Stimulated activated CD8-positive, alpha-beta memory T cell treated with anti-CD3 and anti-CD28 coated beads, Interleukin-12 subunit alpha, Interleukin-12 subunit beta, amount 100 ng/mL, for 4 hours (primary cell): ENCODE results near the gene MYRF.

ENCODE experiments used
- DNase-seq: peaks from one replicate; pipeline ENCODE4 v3.0.0-alpha.2; 2020; ENCODE audit warnings: low read depth

MYRF gene

DNA sequence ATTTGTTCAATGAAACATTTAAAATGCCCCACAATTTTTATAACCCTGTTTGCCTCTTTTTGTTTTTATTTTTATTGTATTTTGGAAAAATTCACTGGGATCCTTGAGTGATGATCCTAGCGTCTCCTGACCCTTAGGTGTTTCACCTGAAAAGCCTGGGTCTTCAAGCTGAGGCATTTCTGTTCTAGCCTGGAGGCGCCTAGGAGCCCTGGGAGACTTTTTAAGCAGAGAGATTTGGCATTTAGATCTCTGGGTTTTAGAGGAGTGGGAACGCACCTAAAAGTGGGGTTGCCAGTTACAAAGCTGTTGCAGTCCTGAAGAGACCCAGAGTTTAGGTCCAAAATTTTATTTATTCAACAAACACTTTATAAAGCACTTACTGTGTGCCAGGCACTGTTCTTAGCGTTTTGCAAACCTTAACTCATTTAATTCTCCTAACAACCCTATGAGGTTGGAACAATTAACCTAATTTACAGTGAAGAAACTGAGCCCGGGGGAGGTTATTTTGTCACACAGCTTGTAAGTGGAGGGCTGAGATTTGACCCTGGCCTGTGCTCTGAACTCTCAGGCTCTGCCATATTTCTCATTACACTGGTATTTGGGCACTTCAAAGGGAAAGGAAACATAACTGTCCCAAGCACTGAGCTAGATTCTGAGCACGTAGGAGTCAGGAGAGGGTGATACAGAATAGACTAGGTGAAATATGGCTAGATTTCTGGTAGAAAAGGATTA is 65.2 kb downstream of the MYRF start:
- no peak for DNase-seq

DNA sequence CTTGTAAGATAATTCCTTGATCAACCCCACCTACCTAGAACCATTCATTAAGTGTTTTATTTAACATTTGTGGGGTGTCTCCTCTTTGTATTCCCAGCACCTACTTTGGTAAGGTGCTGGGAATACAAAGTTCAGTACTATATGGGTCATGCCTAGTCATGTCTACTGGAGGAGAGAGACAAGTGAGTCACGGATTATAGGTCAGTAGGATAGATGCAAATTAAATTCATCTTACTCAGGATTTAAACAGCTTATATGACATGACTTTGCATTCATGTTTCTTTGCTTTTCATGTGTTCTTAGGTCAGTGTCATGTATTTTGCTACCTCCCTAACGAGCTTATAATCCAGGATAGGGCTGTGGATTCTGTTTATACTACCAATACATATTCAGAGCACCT is 67.7 kb downstream of the MYRF start:
- no peak for DNase-seq

DNA sequence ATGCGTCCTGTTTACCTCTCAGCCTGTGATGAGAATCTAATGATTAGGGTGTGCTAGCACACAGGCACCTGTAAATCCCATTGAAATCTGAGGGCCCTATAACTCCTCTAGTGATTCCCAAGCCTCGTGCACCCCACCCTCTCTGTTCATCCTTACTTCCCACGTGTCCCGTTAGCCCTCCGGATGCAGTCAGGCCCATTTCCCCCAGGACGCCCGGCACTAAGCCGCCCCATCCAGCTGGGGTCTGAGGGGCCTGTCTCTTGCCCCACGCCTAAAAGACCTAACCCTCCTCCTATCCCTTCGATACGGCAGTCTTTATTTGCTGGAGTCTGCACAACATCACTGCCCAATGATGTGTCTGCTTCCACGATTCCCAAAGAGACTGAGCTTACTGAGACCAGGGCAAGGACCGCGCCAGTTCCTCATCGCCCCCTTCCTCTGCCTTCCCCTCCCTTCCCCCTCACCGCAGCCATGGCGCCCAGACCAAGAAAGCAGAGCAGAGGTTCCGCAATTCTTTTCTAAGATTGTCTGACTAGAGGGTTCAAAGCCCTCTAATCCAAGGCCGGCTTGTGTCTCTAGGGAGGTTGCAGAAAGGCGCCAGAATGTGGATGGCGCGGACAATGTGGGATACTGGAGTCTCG is 74.6 kb downstream of the MYRF start:
- no peak for DNase-seq

DNA sequence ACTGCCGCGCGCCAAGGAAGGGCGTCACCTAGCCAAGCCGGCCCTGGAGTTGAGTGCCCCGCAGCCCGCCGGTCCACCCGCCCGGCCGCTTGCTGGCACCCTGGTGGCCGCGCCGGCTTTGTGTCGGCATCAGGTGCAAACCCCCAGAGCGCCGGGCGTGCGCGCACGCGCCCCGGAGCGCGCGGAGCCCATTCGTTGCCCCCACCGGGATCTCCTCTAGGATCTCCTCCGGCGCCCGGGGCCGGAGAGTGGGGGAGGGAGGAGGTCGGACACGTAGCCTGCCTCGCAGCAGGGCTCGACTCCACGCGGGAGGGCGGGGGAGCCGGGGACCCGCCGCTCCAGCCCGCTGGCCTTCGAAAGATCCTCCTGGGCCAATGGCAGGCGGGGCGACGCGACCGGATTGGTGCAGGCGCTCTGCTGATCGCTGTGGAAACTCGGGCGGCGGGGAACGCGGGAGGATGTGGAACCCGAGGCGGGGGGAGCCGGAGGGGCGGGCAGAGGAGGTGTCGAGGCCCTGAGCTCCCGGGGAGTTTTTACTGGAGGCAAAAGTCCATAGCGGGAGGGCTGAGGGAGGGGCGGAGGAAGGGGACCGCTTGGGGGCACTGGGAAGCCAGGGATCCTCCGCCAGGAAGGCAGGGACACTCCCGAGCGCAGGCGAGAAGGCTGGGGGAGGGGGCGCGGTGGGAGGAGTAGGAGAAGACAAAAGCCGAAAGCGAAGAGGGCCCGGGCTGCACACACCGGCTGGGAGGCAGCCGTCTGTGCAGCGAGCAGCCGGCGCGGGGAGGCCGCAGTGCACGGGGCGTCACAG is 75.3 kb downstream of the MYRF start, which contains the start of gene FADS2:
FADS2 (plus strand) TSS at position 730 of the 808 bp plus-strand sequence. CDS start 91 bp downstream, outside the sequence.
- peak; percentile 55 for DNase-seq

DNA sequence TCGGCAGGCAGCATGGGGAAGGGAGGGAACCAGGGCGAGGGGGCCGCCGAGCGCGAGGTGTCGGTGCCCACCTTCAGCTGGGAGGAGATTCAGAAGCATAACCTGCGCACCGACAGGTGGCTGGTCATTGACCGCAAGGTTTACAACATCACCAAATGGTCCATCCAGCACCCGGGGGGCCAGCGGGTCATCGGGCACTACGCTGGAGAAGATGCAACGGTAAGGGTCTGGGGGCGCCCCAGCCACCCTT is 75.9 kb downstream of the MYRF start:
- DNase-seq = no peak

DNA sequence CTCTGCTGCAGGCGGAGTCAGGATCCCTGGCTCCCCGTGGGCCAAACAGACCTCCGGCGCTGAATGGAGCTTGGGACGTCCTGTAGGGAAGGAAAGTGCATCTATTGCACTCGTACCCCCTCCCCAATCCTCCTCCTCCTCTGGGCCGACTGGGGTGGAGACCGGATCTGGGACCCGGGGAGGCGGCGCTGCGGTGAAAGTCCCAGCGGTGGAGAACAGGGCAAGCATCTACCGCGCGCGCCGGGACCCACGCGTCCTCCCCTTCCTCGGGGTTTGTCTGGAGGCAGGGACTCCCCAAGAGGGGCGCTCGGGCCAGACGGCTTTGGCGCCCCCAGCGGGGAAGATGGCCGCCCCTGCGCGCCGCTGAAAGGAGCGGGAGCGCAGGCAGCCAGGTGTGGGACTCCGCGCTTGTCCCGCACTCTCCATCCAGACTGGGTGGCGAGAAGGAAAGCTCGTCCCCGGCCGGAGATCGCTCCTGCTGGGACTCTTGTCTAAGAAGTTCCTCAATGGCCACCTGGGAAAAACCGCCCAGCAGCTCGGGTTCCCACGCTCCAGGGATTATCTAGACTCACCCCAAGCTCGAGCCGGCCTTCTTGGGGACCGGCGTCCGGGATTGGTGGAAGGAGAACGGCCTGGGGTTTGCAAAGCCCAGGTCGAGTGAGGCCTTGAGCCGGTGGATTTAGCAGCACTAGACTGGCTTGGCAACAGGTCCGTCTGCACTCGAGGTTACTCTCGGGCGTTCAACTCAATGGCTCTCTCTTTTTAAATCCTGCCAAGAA is 76.4 kb downstream of the MYRF start:
- no peak for DNase-seq

DNA sequence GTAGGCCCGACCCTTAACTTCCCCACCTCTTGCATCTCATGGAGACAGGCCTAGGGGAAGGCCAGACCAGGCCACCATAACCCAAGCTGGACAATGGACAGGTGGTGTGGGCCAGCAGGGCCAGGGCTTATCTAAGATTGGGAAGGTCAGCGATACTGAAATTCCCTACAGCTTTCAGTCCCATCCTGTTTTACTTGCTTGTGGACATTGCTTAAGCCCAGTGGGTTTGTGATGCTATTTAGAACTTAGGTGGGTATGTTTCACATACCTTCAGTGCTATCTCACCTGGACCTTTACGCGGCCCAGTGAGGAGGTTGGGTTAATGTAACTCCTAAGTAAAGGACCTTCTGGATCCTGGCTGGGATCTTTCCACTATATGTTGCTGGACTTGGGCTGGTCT is 77.4 kb downstream of the MYRF start:
- DNase-seq = no peak

DNA sequence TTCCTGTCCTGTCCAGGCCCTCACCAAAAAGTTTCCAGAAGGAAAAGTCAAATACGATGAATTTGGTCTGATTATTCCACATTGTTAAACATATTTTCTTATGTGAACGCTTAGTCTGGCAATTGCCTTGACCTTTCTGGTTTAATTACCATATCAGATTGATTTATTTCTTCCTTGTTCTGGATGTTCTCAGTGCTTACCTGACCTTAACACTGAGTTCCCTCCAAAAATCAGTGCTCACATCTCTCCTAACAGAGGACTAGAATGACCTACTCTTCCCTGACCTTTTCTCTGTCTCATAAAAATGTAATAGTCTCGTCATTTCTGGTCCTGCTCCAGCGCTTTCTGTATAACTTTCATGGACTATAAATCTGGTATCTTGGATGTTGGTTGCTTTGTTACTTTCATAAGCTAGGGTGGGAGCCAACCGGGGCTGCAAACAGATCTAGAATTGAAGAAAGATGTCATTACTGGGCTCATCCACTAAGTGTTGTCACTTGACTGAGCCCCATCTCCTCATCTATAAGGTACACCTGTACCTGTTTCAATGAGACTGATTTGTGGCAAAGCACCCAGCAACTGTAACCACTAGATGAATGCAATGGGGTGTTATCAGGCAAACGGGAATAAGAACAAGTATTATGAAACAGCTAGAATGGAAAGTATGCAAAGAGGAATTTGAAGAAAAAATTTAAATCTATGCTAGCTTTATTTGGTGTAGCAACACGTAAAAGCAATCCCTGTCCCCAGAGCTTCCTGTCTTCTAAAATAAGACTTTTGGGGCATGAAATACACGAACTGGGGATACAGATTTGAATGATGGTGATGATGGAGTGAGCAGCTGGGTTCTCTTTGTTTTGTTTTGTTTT is 78.0 kb downstream of the MYRF start:
- no peak for DNase-seq

DNA sequence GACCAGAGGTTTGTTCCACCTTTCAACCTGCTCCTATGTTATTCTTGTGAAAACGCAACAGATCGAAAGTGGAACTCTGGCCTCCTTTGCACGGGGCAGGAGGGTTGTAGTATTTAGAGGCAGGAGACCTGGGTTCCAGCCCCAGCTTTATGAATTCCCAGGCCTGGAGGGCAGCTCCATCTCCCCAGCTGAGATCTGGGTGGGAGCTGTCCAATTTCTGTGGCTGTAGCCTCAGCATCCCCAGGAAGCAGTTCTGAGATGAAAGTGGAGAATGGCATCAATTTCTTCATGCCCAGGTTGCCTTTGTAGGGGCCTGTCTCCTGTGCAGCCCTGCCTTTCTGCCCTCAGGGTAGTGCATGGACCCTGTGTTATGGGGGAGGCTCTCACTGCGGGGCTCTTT is 79.8 kb downstream of the MYRF start:
- no peak for DNase-seq

DNA sequence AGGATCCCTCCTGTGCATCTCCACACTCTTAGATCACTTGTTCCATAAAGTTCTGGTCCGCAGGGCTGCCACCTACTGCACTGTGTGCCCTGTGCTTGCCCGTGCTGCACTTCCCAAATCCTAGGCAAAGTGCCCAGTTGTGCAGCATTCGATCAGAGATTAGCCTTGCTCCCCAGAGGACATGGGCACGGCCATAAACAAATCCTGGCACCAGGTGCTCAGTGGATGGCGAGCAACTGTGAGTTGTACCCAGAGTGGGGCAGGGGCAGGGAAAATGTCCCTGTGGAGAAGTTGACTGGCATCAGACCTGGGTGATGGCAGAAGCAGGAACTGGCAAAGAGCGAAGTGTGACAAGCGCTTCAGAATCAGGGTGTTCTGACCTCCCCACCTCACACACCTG is 80.3 kb downstream of the MYRF start:
- no peak for DNase-seq

DNA sequence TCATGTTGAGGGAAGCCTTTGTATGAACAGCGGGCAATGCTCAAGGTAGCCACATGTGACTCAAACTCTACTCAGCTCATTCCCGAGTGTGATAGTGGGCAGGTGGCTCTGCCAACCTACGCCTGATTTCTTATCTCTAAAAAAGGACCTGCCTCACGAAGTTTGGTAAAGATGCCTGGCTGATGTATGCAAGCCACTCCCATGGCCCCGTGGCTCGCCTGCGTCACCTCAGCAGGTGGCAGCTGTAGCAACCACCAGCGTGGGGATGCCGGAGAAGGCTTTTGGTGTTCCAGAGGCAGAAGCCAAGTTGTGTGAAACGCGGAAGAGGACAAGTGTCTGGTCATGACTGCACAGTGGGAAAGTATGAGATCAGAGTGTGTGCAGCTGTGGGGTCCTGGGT is 81.0 kb downstream of the MYRF start:
- no peak for DNase-seq

DNA sequence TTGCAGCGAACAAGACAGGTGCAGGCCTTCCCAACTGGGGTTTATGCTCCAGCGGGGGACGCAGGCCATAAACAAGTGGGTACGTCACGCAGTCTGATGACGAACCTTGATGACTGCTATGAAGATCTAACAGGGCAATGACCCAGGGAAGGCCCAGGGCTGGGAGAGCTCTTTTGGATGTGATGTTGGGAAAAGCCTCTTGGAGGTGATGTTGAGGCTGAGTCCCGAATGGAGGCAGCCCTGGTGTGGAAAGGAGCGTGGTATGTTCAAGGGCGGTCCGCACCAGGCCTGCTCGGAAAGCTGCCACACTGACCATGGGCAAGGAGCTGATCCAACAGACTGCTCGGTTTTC is 81.5 kb downstream of the MYRF start:
- DNase-seq = no peak

DNA sequence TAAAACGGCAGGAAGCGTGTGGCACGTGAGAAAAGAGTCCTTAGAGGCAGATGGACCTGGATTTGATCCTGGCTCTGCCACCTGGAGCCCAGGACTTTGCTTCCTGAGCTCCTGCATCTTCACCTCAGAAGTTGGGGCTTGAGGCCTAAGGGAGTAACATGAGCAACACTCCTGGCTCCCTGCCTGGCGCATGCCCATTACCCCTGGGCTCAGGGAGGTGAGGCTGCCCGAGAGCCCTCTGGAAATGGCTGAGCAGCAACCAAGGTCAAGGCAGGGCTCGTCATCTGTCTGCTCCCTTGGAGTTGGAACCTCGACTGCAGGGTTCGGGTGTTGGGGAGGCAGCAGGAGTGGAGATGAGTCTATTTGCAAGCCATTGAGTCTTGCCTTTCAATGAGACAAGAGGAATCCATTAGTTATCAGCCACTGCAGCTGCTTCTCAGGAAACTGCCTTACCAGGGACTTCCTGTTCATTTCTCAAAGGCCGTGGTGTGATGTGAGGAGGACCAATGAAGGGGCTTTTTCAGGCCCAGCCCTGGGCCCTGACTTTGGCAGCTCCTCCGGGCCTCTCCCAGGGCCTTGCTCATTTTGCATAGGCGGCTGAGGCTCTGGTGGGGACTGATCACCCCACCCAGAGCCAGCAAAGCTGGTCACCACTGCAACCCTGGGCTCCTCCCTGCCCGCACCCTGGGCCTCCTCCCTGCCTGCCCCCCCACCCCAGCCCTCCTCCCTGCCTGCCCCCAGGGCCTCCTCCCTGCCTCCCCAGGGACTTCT is 82.0 kb downstream of the MYRF start:
- no peak for DNase-seq

DNA sequence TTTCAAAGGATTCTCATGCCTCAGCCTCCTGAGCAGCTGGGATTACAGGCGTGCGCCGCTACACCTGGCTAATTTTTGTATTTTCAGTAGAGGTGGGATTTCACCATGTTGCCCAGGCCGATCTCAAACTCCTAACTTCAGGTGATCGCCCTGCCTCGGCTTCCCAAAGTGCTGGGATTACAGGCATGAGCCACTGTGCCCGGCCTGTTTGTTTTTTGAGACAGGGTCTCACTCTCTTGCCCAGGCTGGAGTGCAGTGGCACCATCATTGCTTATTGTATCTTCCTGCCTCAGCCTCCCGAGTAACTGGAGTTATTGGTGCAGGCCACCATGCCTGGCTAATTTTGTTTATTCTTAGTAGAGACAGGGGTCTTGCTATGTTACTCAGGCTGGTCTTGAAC is 83.8 kb downstream of the MYRF start:
- no peak for DNase-seq

DNA sequence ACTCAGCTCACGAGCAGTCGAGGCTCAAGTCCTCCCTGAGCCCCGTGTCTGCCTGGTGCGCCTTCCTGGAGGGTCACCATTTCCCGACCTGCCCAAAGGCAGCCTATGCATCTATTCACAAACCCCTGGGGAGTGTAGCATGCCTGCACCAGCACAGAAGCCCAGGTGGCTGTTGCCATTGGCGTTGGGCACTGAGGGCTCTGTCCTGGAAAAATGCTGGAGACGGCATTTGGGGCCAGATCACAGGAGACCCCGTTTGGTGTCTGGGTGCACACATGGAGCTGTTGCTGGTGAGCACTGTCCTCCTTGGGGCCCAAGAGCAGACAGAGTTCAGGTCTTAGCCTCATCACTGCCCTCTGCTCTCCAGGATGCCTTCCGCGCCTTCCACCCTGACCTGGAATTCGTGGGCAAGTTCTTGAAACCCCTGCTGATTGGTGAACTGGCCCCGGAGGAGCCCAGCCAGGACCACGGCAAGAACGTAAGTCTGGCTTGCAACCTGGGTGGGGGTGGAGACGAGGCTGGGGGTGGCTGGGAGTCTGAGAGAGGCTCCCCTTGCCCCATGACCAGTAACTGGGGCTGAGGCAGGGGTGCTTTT is 85.1 kb downstream of the MYRF start:
- DNase-seq = no peak
